ENCODE results near the gene IGSF22.

The IGSF22 gene

DNA sequence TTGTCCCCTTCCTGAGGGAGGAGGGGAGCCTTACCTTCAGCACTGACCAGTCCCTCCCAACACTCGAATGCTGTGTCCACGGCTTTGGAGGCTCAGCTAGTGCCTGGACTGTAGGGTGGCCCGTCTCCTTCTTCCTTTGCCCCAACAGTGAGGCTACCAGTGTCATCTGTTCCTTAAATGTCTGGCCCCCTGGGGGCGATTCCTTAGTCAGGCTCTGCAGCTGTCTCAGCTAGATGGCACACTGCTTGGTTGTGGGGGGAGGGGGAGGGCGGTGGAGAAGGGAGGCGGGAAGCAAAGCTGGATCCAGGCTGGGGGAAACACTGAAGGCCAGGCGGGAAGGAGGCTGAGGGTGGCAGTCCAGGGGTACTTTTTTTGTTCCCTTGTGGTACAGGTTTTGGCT, at the start of gene IGSF22:
IGSF22 (minus strand) TSS at position 149 of the 400 bp plus-strand sequence. CDS start 1,952 bp downstream, outside the sequence.
- no peak for DNase-seq (ENCODE audit: low spot score)

GRCh38 chr11:18774801-18775200, 48.8 kb upstream of the IGSF22 start:
- no peak for DNase-seq (ENCODE audit: low spot score)

DNA sequence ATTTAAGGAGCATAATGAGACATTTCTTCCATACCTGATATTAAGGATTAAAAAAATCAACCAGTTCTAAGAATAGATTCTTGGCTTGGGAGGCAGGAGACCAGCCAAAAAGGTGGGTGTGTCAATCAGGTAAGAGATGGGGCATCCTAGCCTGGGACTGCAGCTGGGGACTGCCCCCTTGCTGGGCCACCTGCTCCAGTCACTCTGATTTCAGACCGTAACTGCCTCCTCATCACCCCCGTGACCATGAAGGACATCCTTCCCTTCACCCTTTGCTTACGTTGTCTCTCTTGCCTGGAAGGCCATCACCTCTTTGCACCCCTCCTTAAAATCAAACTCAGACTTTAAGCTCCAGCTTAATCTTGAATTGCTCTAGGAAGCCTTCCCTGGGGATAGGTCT, 47.7 kb upstream of the IGSF22 start:
- DNase-seq (ENCODE audit: low spot score): no peak

GRCh38 chr11:18773104-18773503, 47.1 kb upstream of the IGSF22 start:
- DNase-seq (ENCODE audit: low spot score): no peak

- peak; percentile 4 for DNase-seq (ENCODE audit: low spot score)
Measured at GRCh38 chr11:18772211-18772610, 46.2 kb upstream of the IGSF22 start.

DNA sequence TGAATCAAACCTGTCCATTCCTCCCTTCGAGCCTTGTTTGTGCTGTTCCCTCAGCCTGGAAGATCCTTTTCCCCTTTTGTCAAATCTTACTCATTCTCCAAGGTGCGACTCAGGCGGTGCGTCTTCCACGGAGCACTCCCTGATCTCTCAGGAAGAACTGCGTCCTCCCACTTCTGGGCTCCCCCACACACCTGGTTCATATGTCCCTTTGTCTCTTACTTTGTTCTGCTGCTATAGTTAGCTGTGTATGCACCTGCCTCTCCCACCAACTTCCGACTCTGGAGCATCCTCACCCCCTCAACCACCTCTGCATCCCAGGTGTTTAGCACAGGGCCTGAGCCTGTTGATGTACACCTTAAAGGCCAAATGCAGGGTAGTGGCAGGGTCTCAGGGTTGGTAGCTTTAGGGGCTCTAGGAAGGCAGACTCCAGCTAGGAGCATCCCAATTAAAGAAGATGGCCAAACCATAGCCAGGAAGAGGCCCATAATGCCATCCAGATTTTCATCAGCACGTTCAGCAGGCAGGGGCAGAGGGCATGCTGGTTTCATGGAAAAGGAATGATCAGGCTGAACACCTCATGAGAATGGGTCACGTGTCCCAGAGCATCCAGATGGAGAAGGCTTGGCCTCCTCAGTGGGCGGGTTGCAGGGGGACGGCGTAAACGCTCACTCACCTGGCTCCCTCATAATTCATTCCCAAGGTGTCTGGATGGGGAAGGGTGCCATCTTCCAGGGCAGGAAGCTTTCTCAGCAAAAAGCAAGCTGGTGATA, 45.5 kb upstream of the IGSF22 start:
- peak; percentile 84 for DNase-seq (ENCODE audit: low spot score)

DNA sequence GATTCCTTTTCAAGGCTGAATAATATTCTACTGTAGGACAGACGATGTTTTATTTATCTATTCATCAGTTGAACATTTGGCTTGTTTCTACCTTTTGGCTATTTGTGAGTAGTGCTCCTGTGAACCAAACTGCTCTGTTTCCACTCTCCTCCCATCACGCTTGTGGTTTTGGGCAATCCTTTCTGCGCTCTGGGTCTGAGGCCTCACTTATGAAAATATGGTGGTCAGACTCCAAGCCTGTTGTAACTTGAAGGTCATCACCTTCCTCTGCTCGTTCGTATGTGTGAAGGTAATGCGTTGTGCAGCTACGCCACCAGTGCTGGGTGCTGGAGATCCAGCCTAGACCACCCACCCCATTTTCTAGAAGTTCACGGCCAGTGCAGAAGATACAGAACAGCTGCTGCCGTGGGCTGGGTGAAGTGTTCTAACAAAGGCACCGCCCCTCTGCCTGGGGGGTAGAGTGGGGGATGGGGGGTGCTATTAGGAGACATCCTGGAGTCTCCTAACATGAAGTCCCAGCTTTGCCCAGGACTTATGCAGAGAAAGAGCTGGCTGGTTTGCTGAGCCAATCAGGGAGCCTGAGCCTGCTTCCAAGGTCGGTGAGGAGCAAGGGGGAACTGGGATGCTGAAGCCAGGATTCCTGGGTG, 44.6 kb upstream of the IGSF22 start:
- no peak for DNase-seq (ENCODE audit: low spot score)

- peak; percentile 67 for DNase-seq (ENCODE audit: low spot score)
Measured at GRCh38 chr11:18769802-18770456, 43.9 kb upstream of the IGSF22 start.

DNA sequence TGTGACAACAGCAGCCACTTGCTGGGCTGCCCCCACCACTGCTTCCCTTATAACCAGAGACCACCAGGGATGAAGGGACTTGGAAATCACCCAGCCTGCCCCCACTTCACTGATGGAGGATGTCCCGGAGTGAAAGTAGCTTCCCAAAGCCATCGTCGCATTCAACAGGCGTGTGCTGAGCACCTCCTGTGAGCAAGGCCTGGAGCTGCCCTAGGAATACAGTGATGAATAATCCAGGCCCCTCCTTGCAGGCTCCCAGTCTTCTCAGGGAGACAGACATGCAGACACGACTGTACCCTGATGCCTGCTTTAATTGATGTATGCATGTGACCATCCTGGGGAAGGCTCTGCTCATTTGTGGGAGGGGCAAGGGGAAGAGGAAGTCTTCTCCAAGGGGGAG, 43.0 kb upstream of the IGSF22 start:
- DNase-seq (ENCODE audit: low spot score): peak; percentile 33

DNA sequence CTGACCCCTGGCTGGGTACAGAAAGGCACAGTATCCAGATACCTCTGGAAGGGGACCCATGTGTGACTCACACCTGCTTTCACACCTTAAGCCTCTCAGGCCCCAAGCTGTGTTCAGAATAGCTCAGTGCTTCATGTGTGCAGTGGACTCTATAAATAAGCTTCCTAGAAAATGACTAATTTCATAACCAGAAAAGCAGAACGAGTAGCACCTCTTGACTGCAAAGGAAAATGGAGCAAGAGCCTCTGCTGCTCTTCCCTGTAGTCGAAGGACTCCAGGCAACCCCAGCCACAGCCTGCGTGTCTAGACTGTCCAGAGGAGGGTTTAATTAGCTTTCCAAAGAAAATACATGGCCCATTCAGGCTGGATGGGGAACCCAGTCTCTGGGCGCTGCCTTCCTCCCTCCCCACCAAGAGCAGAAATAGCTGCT, 42.5 kb upstream of the IGSF22 start:
- peak; percentile 87 for DNase-seq (ENCODE audit: low spot score)

DNA sequence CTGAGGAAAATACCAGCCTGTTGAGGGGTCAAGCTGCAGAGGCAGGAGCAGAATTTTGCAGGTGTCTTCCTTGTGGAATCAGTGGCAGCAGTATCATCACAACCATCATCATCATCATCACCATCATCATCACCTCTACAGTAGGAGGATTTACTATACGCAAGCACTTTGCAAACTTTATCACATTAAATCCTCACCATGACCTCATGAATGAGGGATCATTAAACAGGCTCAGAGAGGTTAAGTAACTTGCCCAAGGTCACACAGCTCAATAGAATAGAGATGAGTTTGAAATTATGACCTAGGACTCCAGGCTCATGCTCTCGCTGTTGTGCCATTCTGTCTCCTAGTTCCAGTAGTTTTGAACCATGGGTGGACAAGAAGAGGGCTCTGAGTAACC, 40.0 kb upstream of the IGSF22 start:
- no peak for DNase-seq (ENCODE audit: low spot score)

DNA sequence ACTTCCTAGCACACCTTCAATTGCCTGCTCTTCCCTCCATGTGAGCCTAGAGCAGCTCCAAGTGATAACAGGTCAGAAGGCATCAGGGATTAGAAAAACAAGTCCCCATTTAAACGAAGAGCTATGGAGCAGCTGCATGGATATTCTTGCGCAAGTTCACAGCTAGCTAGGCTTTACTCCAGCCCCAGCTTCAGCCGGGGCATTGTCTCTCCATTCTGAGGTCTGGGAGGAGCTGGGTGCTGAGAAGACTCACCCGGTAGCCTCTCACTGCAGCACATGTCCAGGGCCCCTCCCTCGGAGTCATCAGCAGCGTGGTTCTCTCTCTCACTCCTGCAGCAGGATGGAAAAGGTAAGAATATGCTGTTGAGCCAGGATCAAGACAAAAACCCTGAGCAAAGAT, 39.6 kb upstream of the IGSF22 start:
- DNase-seq (ENCODE audit: low spot score): peak; percentile 3

- DNase-seq (ENCODE audit: low spot score): no peak
Measured at GRCh38 chr11:18761741-18762140, 35.8 kb upstream of the IGSF22 start.

- DNase-seq (ENCODE audit: low spot score): no peak
Measured at GRCh38 chr11:18761144-18761543, 35.2 kb upstream of the IGSF22 start.

GRCh38 chr11:18757811-18758210, 31.8 kb upstream of the IGSF22 start:
- no peak for DNase-seq (ENCODE audit: low spot score)

DNA sequence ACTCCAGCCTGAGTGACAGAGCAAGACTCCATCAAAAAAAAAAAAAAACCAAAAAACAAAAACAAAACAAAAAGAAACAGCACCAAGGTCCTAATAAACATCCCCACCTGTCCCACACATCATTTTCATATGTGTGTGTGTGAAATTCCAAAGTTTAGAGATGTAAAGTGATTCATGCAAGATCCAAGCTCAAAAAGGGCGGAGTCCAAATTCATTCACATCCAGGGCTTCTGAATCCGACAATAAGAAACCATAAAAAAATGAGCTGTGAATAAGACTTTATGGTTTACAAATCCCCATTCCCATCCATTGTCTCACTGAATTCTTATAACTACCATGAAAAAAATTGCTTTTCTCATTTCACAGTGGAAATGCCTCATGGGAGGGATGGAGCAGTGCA, 30.9 kb upstream of the IGSF22 start:
- no peak for DNase-seq (ENCODE audit: low spot score)

DNA sequence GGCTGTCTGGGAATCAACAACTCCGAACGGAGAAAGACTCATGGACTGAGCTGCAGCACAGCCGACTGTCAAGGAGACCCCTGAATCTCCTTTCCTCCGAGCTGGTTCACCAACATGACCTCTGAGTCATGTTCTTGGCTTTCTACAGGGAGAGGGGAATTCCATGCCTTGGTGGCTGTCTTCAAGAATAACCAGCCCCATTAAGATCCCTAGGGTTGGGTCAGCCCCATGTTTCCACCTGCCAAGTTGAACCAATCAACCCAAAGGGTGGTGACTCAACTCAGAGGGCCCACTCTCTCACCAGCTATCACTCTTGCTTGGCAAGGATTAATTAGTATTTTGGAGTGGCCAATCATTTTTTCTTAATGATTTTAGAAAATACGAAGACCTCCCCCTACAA, 28.3 kb upstream of the IGSF22 start:
- DNase-seq (ENCODE audit: low spot score): peak; percentile 76

DNA sequence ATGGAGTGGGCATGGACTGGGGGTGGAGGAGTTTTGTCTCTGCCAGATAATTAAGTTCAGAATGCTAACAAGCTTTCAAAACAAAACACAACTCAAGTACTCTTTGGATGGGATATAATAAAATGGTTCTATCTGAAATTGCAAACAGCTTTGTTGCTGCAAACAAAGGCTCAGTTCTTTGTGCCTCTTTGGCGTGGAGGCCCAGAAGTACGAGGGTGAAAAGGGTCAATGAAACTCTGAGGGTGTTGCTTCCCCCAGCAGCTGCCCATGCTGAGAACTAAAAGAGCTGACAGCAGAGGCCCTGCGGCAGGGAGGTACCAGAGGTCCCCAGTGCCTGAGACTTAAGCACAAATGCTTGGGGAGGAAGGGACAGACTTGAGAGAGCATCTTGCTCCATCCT, 26.5 kb upstream of the IGSF22 start:
- no peak for DNase-seq (ENCODE audit: low spot score)

- no peak for DNase-seq (ENCODE audit: low spot score)
Measured at GRCh38 chr11:18750944-18751343, 25.0 kb upstream of the IGSF22 start.

- peak; percentile 77 for DNase-seq (ENCODE audit: low spot score)
Measured at GRCh38 chr11:18749681-18750319, 23.8 kb upstream of the IGSF22 start.

GRCh38 chr11:18748766-18749365, 22.9 kb upstream of the IGSF22 start:
- peak; percentile 52 for DNase-seq (ENCODE audit: low spot score)

DNA sequence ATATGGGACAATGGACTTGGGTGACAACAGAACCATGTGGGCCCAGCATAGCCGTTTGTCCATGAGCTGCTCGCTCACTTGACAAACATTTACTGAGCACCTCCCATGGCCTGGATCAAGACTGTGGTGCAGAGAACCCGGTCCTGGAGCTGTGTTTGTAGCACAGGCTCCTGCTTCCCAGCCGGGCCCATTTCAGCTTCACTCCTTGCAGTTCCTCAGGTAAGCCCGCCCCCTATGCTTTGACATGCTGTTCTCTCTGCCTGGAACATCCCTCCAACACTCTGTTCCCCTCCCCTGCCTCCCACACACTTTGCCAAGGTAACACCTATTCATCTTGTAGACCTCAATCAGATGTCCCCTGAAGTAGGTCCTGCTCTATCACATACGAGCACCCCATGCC, 19.3 kb upstream of the IGSF22 start:
- DNase-seq (ENCODE audit: low spot score): no peak

All from kidney tubule cell (primary cell).